Measurements from ENCODE around the gene MED12L.

Gene MED12L

GRCh38 chr3:151483488-151483887, 398.0 kb downstream of the MED12L start:
- TF ChIP-seq, protein P1, sequence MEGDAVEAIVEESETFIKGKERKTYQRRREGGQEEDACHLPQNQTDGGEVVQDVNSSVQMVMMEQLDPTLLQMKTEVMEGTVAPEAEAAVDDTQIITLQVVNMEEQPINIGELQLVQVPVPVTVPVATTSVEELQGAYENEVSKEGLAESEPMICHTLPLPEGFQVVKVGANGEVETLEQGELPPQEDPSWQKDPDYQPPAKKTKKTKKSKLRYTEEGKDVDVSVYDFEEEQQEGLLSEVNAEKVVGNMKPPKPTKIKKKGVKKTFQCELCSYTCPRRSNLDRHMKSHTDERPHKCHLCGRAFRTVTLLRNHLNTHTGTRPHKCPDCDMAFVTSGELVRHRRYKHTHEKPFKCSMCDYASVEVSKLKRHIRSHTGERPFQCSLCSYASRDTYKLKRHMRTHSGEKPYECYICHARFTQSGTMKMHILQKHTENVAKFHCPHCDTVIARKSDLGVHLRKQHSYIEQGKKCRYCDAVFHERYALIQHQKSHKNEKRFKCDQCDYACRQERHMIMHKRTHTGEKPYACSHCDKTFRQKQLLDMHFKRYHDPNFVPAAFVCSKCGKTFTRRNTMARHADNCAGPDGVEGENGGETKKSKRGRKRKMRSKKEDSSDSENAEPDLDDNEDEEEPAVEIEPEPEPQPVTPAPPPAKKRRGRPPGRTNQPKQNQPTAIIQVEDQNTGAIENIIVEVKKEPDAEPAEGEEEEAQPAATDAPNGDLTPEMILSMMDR (IDR thresholded peaks at IDR 0.05; ENCODE audit: insufficient read depth, low read depth, low read length, missing control alignments), result no peak
- no peak for DNase-seq (ENCODE audit: low read depth)
- no peak overlapping the region for H3K4me3 ChIP-seq (ENCODE audit: low read length)

GRCh38 chr3:151483961-151484520, 398.6 kb downstream of the MED12L start:
- TF ChIP-seq, protein P1 (IDR thresholded peaks at IDR 0.05; ENCODE audit: insufficient read depth, low read depth, low read length, missing control alignments), result no peak
- DNase-seq (ENCODE audit: low read depth), result no peak
- no peak overlapping the region for H3K4me3 ChIP-seq (ENCODE audit: low read length)

Measured in epithelial cell of esophagus (primary cell).